GM18499 (cell line): Measurements from ENCODE around the gene KHNYN.

ENCODE experiments used
- ATAC-seq: cut with Tn5 transposase; IDR thresholded peaks from one replicate; pipeline ENCODE4 v1.9.1; 2021; ENCODE audit warnings: moderate number of reproducible peaks; ENCODE audit not compliant: insufficient read depth, unreplicated experiment

Gene KHNYN

GRCh38 chr14:24399999-24400718, 29.6 kb upstream of the KHNYN start:
- no peak for ATAC-seq

GRCh38 chr14:24401810-24402702, 27.7 kb upstream of the KHNYN start:
- ATAC-seq, result no peak

DNA sequence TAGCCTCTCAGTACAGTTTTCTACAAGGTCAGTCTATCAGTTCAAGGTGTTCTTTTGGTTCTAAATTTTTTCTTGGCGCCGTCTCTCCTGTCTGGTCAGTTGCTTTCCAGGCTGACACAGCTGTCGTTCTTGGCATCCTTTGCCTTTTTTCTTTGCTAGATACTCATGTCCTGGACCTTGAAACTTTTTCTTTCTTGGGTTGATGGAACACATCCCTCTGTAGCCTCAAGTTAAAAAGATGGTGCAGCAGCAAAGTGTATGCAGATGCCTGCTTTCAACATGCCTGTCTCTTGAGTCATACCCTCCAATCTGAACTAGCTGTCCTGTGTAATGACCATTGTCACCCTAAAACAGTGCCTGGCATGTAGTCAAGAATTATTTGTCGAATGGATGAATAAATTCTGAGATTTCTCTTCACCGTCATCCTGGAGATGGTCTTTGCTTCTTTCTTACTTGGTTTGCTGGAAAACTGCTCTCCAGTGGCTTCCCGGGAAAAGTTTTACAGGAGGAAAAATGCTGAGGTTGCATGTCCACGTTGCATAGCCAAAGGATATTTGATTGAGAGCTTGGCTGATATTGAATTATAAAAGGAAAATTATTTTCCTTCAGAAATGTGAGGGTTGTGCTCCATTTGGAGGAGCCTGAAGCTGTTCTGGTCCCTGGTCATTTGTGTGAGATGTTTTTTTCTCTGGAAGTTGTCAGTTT, 26.3 kb upstream of the KHNYN start:
- ATAC-seq, result no peak

GRCh38 chr14:24404814-24405213, 24.9 kb upstream of the KHNYN start:
- no peak for ATAC-seq

DNA sequence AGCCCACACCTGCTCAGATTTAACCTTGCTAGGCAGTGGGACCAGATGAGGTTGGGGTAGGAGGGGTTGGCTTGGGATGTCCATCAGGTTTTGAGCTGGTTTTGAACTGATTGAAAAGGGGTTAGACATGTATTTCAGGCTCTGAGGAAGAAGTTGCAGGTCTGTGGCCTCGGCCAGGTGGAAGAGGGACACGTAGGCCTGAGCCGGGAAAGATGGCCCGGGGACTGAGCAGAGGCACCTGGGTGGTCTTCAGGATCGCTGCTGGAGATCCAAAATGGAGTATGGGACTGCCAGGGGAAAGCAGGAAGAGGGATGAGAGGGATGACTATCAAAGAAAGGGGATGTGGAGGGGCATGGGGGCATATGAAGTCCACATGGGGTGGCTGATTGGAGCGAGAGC, 23.3 kb upstream of the KHNYN start:
- no peak for ATAC-seq

- ATAC-seq, result no peak
These were observed 22.0 kb upstream of the KHNYN start for GRCh38 chr14:24407608-24408325.

DNA sequence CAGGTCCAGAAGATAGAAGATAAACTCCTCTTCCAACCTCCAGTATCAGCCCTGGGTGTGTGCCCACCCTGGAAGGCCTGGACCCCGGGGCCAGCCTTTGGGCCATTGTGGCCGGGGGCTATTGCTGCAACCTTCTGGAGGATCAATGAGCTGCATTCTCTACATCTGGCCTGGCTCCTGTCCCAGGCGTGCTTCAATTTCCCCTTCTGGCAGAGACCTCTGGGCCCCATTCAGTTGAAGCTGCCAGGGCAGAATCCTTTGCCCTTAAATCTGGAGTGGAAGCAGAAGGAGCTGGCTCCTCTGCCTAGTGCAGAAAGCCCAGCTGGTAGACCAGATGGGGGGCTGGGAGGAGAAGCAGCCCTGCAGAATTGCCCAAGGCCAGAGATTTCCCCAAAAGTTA, 21.0 kb upstream of the KHNYN start:
- no peak for ATAC-seq

DNA sequence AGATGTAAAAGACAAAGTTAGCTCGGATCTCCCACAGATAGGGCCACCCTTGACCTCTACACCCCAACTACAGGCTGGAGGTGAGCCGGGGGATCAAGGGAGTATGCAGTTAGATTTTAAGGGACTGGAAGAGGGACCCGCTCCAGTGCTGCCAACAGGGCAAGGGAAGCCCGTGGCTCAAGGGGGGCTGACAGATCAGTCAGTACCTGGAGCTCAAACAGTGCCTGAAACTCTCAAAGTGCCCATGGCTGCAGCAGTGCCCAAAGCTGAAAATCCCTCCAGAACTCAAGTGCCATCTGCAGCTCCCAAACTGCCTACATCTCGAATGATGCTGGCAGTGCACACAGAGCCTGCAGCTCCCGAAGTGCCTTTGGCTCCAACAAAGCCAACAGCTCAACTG, 20.6 kb upstream of the KHNYN start:
- no peak for ATAC-seq

- ATAC-seq, result no peak
These were observed 19.8 kb upstream of the KHNYN start for GRCh38 chr14:24409956-24410355.

GRCh38 chr14:24411443-24412389, 18.0 kb upstream of the KHNYN start:
- no peak for ATAC-seq

- no peak for ATAC-seq
These were observed 15.7 kb upstream of the KHNYN start for GRCh38 chr14:24414077-24414476.

DNA sequence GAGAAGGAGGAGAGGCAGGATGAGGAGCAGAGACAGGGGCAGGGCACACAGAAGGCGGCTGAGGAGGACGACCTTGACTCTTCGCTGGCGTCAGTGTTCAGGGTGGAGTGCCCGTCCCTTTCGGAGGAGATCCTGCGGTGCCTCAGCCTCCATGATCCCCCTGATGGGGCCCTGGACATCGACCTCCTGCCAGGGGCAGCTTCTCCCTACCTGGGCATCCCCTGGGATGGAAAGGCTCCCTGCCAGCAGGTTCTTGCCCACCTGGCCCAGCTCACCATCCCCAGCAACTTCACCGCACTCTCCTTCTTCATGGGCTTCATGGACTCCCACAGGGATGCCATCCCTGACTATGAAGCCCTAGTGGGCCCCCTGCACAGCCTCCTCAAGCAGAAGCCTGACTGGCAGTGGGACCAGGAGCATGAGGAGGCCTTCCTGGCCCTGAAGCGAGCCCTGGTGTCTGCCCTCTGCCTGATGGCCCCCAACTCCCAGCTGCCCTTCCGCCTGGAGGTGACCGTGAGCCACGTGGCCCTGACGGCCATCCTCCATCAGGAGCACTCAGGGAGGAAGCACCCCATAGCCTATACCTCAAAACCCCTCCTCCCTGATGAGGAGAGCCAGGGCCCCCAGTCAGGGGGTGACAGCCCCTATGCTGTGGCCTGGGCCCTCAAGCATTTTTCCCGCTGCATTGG, 14.9 kb upstream of the KHNYN start:
- ATAC-seq, result no peak

DNA sequence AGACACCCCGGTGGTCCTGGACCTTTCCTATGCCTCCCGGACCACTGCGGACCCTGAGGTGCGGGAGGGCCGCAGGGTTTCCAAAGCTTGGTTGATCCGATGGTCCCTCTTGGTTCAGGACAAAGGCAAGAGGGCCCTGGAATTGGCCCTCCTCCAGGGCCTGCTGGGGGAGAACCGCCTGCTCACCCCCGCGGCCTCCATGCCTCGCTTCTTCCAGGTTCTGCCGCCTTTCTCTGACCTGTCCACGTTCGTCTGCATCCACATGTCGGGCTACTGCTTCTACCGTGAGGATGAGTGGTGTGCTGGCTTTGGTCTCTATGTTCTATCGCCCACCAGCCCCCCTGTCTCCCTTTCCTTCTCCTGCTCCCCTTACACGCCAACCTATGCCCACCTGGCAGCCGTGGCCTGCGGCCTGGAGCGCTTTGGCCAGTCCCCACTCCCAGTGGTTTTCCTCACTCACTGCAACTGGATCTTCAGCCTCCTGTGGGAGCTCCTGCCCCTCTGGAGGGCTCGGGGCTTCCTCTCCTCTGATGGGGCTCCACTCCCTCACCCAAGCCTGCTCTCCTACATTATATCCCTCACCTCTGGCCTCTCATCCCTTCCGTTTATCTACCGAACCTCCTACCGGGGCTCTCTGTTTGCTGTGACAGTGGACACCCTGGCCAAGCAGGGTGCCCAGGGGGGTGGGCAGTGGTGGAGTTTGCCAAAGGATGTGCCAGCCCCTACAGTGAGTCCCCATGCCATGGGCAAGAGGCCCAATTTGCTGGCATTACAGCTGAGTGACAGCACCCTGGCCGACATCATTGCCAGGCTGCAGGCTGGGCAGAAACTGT, 14.1 kb upstream of the KHNYN start:
- no peak for ATAC-seq

DNA sequence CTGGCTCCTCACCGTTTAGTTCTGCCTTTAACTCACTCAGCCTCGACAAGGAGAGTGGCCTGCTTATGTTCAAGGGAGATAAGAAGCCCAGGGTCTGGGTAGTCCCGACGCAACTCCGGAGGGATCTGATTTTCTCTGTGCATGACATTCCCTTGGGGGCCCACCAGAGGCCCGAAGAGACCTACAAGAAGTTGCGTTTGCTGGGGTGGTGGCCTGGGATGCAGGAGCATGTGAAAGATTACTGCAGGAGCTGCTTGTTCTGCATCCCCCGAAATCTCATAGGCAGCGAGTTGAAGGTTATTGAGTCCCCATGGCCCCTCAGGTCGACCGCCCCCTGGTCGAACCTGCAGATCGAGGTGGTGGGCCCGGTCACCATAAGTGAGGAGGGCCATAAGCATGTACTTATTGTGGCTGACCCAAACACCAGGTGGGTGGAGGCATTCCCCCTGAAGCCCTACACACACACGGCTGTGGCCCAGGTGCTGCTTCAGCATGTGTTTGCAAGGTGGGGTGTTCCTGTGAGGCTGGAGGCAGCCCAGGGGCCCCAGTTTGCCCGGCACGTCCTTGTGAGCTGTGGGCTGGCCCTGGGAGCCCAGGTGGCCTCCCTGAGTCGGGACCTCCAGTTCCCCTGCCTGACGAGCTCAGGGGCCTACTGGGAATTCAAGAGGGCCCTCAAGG, 13.4 kb upstream of the KHNYN start:
- no peak for ATAC-seq

- no peak for ATAC-seq
These were observed 12.7 kb upstream of the KHNYN start for GRCh38 chr14:24416932-24417619.

DNA sequence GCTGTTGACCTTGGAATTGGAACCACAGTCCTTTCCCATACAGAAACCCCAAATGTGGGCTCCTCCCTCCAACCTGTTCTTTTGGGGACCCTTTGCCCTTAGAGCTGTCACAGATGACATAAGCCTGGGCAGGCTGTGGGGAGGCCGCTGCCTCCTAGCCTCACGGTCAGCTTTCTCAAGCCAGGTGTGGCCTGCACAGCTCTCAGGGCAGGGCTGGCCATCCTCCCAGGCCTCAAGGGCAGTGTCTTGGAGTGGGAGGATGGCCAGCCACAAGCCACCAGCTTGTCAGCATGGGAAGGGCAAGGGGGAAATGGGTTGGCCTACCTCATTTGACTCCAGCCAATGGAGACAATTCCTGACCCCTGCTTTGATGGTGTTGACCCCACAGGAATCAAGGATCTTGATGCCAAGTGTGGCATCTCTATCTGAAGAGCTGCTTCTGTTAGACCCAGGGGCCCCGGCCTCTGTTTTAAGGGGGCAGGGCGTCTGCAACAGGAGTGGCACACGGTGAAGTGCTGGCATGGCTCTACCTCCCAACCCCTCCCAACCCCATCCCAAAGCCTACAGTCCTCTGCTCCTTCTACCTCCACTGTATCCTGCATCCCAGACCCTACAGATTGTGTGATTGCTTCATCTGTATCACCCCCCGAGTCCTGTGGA, 11.8 kb upstream of the KHNYN start:
- no peak for ATAC-seq
